IMR-90 (cell line): ENCODE results near the gene MGAT4A. TPM values are rescaled to one million over a fixed set of nuclear protein-coding genes. Genes with fewer than 3 reads are reported as not detected.

Experiments used
- ATAC-seq: fragments of 200-7000 bp; cut with Tn5 transposase; 2 replicates; pipeline ENCODE4 v1.9.1; 2020; ENCODE audit warnings: low read depth, mild to moderate bottlenecking, moderate library complexity
- BruUV-seq: library from RNA; stranded (reverse); fragments of 400-500 nt; replicated peaks from 2 replicates; lab custom pipeline; 2021; lab: Mats Ljungman, UMichigan
- CTCF ChIA-PET: fragments of 300-600 bp; formaldehyde crosslinking; extraction: SDS; loops from one replicate; lab custom pipeline; 2021; ENCODE audit warnings: antibody characterized with exemption; lab: Yijun Ruan, JAX
- POLR2A ChIA-PET: fragments of 300-600 bp; sonication (Branson Sonifier 250); formaldehyde crosslinking; loops from one replicate; lab custom pipeline; 2022; ENCODE audit warnings: antibody characterized with exemption; ENCODE audit not compliant: unreplicated experiment; lab: Charles Lee
- DNase-seq: peaks from one replicate; pipeline ENCODE4 v3.0.0; 2013
- H2AFZ ChIP-seq: replicated peaks from 2 replicates; pipeline ENCODE3; 2013; ENCODE audit warnings: low read length, mild to moderate bottlenecking; ENCODE audit not compliant: poor library complexity
- H2AK5ac ChIP-seq: 2 replicates; pipeline ENCODE4 v1.6.1; 2013; ENCODE audit warnings: low read depth, low read length, inconsistent platforms
- H2AK9ac ChIP-seq: replicated peaks from 2 replicates; pipeline ENCODE3; 2013; ENCODE audit warnings: mild to moderate bottlenecking, low read depth, low read length, moderate library complexity; ENCODE audit not compliant: poor library complexity
- H2BK120ac ChIP-seq: 2 replicates; pipeline ENCODE4 v1.6.1; 2013; ENCODE audit warnings: low read depth, low read length, inconsistent platforms
- H2BK15ac ChIP-seq: 3 replicates; pipeline ENCODE4 v1.6.1; 2013; ENCODE audit warnings: low read depth, low read length, inconsistent platforms
- H2BK20ac ChIP-seq: 2 replicates; pipeline ENCODE4 v1.6.1; 2013; ENCODE audit warnings: low read depth, mild to moderate bottlenecking, inconsistent platforms, low read length, moderate library complexity
- H2BK5ac ChIP-seq: 2 replicates; pipeline ENCODE4 v1.6.1; 2013; ENCODE audit warnings: mild to moderate bottlenecking, low read depth, low read length, inconsistent platforms; ENCODE audit not compliant: poor library complexity, severe bottlenecking
- H3K14ac ChIP-seq: replicated peaks from 2 replicates; pipeline ENCODE4 v1.6.1; 2013; ENCODE audit warnings: low read depth, low read length, inconsistent platforms
- H3K18ac ChIP-seq: 2 replicates; pipeline ENCODE4 v1.6.1; 2013; ENCODE audit warnings: low read depth, low read length, control low read depth
- H3K23ac ChIP-seq: 2 replicates; pipeline ENCODE4 v1.6.1; 2013; ENCODE audit warnings: low read depth, low read length, inconsistent platforms
- H3K27ac ChIP-seq: 2 replicates; pipeline ENCODE4 v1.5.1; 2013; ENCODE audit warnings: mild to moderate bottlenecking, control low read depth, low read length; ENCODE audit not compliant: insufficient read depth
- H3K27me3 ChIP-seq: 2 replicates; pipeline ENCODE4 v1.6.1; 2013; ENCODE audit warnings: low read length; ENCODE audit not compliant: control insufficient read depth, insufficient read depth
- H3K36me3 ChIP-seq: 2 replicates; pipeline ENCODE4 v1.6.1; 2013; ENCODE audit warnings: low read length, mixed read lengths; ENCODE audit not compliant: control insufficient read depth, insufficient read depth
- H3K4ac ChIP-seq: 2 replicates; pipeline ENCODE4 v1.6.1; 2013; ENCODE audit warnings: low read depth, low read length, inconsistent platforms
- H3K4me1 ChIP-seq: 2 replicates; pipeline ENCODE4 v1.6.1; 2013; ENCODE audit warnings: low read length, mixed read lengths; ENCODE audit not compliant: control insufficient read depth, insufficient read depth
- H3K4me2 ChIP-seq: 2 replicates; pipeline ENCODE4 v1.6.1; 2013; ENCODE audit warnings: low read depth, mild to moderate bottlenecking, control low read depth, low read length, moderate library complexity
- H3K4me3 ChIP-seq: 2 replicates; pipeline ENCODE4 v1.5.1; 2013; ENCODE audit warnings: low read depth, mild to moderate bottlenecking, control low read depth, low read length, moderate library complexity; ENCODE audit not compliant: insufficient read depth
- H3K56ac ChIP-seq: 2 replicates; pipeline ENCODE4 v1.6.1; 2013; ENCODE audit warnings: low read length, inconsistent platforms; ENCODE audit not compliant: insufficient read depth; ENCODE audit errors: extremely low read depth
- H3K79me1 ChIP-seq, 2 experiments: 2 replicates each; pipeline ENCODE4 v1.6.1; 2013; ENCODE audit warnings: low read length in 2 of 2, inconsistent platforms in 1 of 2, low read depth in 1 of 2
- H3K9ac ChIP-seq: 2 replicates; pipeline ENCODE4 v1.6.1; 2013; ENCODE audit warnings: low read depth, low read length, control low read depth
- H3K9me1 ChIP-seq: 2 replicates; pipeline ENCODE4 v1.6.1; 2013; ENCODE audit warnings: low read length, inconsistent platforms; ENCODE audit not compliant: insufficient read depth
- H3K9me3 ChIP-seq: 2 replicates; pipeline ENCODE4 v1.6.1; 2013; ENCODE audit warnings: low read length; ENCODE audit not compliant: control insufficient read depth, insufficient read depth
- H4K20me1 ChIP-seq: 2 replicates; pipeline ENCODE4 v1.6.1; 2013; ENCODE audit warnings: low read length, inconsistent platforms; ENCODE audit not compliant: insufficient read depth
- H4K5ac ChIP-seq: 2 replicates; pipeline ENCODE4 v1.6.1; 2013; ENCODE audit warnings: mild to moderate bottlenecking, low read depth, low read length, control low read depth
- H4K8ac ChIP-seq, 2 experiments: 2 replicates each; pipeline ENCODE4 v1.6.1; 2013; ENCODE audit warnings: low read depth in 2 of 2, low read length in 2 of 2, control low read depth in 1 of 2, inconsistent platforms in 1 of 2
- H4K91ac ChIP-seq: 2 replicates; pipeline ENCODE4 v1.6.1; 2013; ENCODE audit warnings: low read depth, low read length, inconsistent platforms; ENCODE audit not compliant: insufficient read depth
- BHLHE40 ChIP-seq: fragments of 150-350 bp; IDR thresholded peaks from 2 replicates; pipeline ENCODE4 v1.6.1; 2016; ENCODE audit warnings: mild to moderate bottlenecking, low read depth, low read length
- CEBPB ChIP-seq: IDR thresholded peaks from 2 replicates; pipeline ENCODE4 v1.6.1; 2012; ENCODE audit warnings: low read depth, low read length, improper control_type of control experiment
- CTCF ChIP-seq: conservative IDR thresholded peaks from 2 replicates; pipeline ENCODE4 v1.5.1; 2012; ENCODE audit warnings: mild to moderate bottlenecking, low read depth, low read length, improper control_type of control experiment
- MAFK ChIP-seq: IDR thresholded peaks from 2 replicates; pipeline ENCODE4 v1.6.1; 2012; ENCODE audit warnings: low read depth, low read length, improper control_type of control experiment
- MXI1 ChIP-seq: IDR thresholded peaks from 2 replicates; pipeline ENCODE4 v1.6.1; 2012; ENCODE audit warnings: low read depth, mild to moderate bottlenecking, low read length, moderate library complexity, borderline replicate concordance
- NFE2L2 ChIP-seq: fragments of 150-350 bp; IDR thresholded peaks from 2 replicates; pipeline ENCODE4 v1.6.1; 2016; ENCODE audit warnings: low read depth, mild to moderate bottlenecking, low read length
- POLR2A ChIP-seq: IDR thresholded peaks from 2 replicates; pipeline ENCODE4 v1.6.1; 2012; ENCODE audit warnings: mild to moderate bottlenecking, low read depth, low read length
- RCOR1 ChIP-seq: IDR thresholded peaks from 2 replicates; pipeline ENCODE4 v1.6.1; 2012; ENCODE audit warnings: mild to moderate bottlenecking, low read length, improper control_type of control experiment; ENCODE audit not compliant: insufficient replicate concordance
- RFX5 ChIP-seq: IDR thresholded peaks from 2 replicates; pipeline ENCODE4 v1.8.0; 2012; ENCODE audit warnings: low read depth, mild to moderate bottlenecking, low read length, moderate library complexity
- WGBS, 2 experiments: methylation state at CpG; one replicate each; pipeline versions ENCODE4 v1.1.5 to v1.1.7; 2013; ENCODE audit warnings: missing lambda C conversion rate in 2 of 2; ENCODE audit not compliant: insufficient read length in 1 of 2; ENCODE audit errors: extremely low coverage in 2 of 2; 5-methylcytosine and 5-hydroxymethylcytosine counted together
- dilution Hi-C: fragments of 300-500 bp; cut with HindIII; formaldehyde crosslinking; loops from one replicate; pipeline ENCODE4 v1.14.3; 2018; ENCODE audit warnings: low sequenced_read_pairs; ENCODE audit not compliant: unreplicated experiment
- in situ Hi-C: fragments of 300-500 bp; cut with MboI; formaldehyde crosslinking; loops from 3 replicates; pipeline ENCODE4 v1.14.3; 2019; ENCODE audit warnings: low sequenced_read_pairs, inconsistent platforms, mixed read lengths
- intact Hi-C: fragments of 100-400 bp; cut with micrococcal nuclease; formaldehyde crosslinking; loops from 2 replicates; pipeline ENCODE4 v1.10.0; 2022
- polyA plus RNA-seq, 3 experiments: library from polyadenylated mRNA; depleted of rRNA; stranded (reverse); fragments of >200 nt; gene quantifications; 2 replicates each; pipeline ENCODE4 v1.2.3, GENCODE V29; 2012; ENCODE audit warnings: low replicate concordance in 1 of 3
- total RNA-seq: library from RNA; depleted of rRNA; stranded (reverse); fragments of >200 nt; gene quantifications from 2 replicates; pipeline ENCODE4 v1.2.3, GENCODE V29; 2012
- TF ChIP-seq, protein P1 (sequence below): fragments of 150-350 bp; IDR thresholded peaks from 2 replicates; pipeline ENCODE4 v1.6.1; 2016; ENCODE audit warnings: low read depth, mild to moderate bottlenecking, low read length, moderate library complexity, borderline replicate concordance

Gene MGAT4A
- total and polyA plus RNA-seq, 2 of the 4 experiments (the other 2 are of a cell fraction), result under 0.01 TPM; not detected in 1

GRCh38 chr2:98570356-98570755 is 160.6 kb downstream of the MGAT4A start:
- no peak overlapping the region for H3K27ac ChIP-seq
- no peak overlapping the region for H2BK120ac ChIP-seq
- DNase-seq, result no peak
- no peak overlapping the region for H4K5ac ChIP-seq
- H2BK20ac ChIP-seq, result no peak overlapping the region
- H2BK5ac ChIP-seq, result no peak overlapping the region
- 0 out of 2 replicates have a peak, but pooled peaks cover 3% of the 10 kb centered on the region for H3K4me1 ChIP-seq
- peaks cover 14% of the 10 kb centered on the region for H3K9me1 ChIP-seq
- no peak overlapping the region for H2AFZ ChIP-seq
- 100% methylated on average over 1 of the region's 5 CpGs; no CpG with 5 or more reads in 1 of the 2 experiments for WGBS, 2 experiments
- H4K8ac ChIP-seq, result no peak overlapping the region
- no peaks in the 10 kb centered on the region for H3K9me3 ChIP-seq
- H4K91ac ChIP-seq, result no peak overlapping the region
- no peak overlapping the region for H3K4me3 ChIP-seq
- H2AK9ac ChIP-seq, result no peak overlapping the region
- H3K23ac ChIP-seq, result no peak overlapping the region
- ChIA-PET POLR2A (no interaction called here), CTCF (no interaction called here)
- H3K18ac ChIP-seq, result no peak overlapping the region
- no peak for ATAC-seq
- no peak overlapping the region for H3K14ac ChIP-seq
- intact Hi-C loops (no loop called here), dilution Hi-C loops (no loop called here), in situ Hi-C loops (no loop called here)
- H2AK5ac ChIP-seq, result no peak overlapping the region
- H3K4me2 ChIP-seq, result no peak overlapping the region
- peaks cover 35% of the 10 kb centered on the region for H3K36me3 ChIP-seq
- H3K56ac ChIP-seq, result no peak overlapping the region
- H3K9ac ChIP-seq, result no peak overlapping the region
- H3K27me3 ChIP-seq, result no peaks in the 10 kb centered on the region
- no peaks in the 10 kb centered on the region; a peak in 1 of 4 replicates for H3K79me1 ChIP-seq
- BruUV-seq, result no TSS peak
- no peak overlapping the region for H2BK15ac ChIP-seq
- peaks cover 4% of the 10 kb centered on the region; the same call in 1 of the 2 replicates for H4K20me1 ChIP-seq
- H3K4ac ChIP-seq, result no peak overlapping the region
- TF ChIP-seq BHLHE40 (no peak), RFX5 (no peak), NFE2L2 (no peak), POLR2A (no peak), CTCF (no peak), MAFK (no peak), MXI1 (no peak), RCOR1 (no peak), CEBPB (no peak)
- TF ChIP-seq, protein P1, sequence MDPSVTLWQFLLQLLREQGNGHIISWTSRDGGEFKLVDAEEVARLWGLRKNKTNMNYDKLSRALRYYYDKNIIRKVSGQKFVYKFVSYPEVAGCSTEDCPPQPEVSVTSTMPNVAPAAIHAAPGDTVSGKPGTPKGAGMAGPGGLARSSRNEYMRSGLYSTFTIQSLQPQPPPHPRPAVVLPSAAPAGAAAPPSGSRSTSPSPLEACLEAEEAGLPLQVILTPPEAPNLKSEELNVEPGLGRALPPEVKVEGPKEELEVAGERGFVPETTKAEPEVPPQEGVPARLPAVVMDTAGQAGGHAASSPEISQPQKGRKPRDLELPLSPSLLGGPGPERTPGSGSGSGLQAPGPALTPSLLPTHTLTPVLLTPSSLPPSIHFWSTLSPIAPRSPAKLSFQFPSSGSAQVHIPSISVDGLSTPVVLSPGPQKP, result no peak
